Measurements from ENCODE around the gene CRIP1. TPM values are rescaled to one million over a fixed set of nuclear protein-coding genes. Genes with fewer than 3 reads are reported as not detected.

CRIP1 gene
- total RNA-seq, 1 experiment from 2014 or later, result not detected

DNA sequence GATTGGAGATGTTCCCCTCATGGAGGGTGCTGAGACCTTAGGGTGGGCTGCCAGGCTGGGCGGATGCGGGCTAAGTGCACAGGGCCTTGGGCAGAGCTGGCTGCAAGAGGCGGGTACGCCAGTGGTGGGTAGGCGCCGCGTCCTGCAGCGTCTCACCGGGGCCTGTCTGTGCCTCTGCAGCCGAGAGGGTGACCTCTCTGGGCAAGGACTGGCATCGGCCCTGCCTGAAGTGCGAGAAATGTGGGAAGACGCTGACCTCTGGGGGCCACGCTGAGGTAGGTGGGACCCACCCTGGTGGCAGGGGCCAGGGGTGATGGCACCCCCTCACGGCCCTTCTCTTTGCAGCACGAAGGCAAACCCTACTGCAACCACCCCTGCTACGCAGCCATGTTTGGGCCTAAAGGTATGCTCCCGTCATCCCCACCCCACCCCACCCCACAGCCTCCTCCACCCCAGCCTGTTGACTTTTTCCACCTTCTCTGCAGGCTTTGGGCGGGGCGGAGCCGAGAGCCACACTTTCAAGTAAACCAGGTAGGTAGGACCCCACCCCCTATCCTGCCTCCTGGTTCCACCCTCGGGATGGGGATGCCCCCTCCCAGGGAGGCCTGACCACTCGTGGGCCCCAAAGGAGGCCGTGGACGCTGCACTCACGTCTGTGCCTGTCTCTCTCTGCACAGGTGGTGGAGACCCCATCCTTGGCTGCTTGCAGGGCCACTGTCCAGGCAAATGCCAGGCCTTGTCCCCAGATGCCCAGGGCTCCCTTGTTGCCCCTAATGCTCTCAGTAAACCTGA lies 1.5 kb downstream of the CRIP1 start:
- in situ Hi-C loops (cut with HindIII; ENCODE audit: low pct_unique_long_range_greater_than_20kb, low sequenced_read_pairs), result no loop called here
- no peak for DNase-seq (ENCODE audit: low read depth)

DNA sequence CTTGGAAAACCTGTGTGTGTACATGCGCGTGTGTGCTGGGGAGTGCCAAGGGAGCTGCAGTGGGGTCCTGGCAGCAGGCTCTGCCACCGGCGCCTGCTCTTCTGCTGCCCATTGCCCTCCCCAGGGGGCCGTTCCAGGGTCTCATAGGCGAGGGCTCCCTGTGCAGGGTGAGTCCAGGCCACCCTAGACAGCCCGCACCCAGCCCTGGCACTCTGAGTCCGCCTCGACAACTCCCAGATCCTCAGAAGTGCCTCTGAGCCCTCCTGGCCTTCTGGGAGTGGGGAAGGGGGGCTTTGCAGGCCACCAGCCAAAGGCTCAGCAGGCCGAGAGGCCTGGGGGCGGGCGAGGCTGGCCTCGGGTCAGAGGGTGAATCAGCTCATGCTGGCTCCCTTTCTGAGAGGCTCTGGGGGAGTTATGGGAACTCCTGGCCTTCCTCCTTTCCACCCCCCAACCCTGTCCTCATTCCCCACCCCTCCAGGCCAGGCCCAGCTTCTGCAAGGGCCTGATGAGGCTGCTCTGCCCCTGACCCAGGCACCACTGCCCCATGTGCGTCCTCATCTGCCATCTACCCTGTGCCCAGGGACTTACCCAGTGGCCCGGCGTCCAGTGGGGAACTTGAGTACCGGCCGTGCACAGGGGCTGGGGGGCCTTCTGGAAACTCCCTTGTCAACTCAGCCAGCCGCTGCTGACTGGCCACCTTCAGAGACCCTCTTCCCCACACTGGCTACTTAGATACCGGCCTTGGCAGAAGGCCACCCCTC lies 2.3 kb downstream of the CRIP1 start:
- DNase-seq (ENCODE audit: low read depth), result no peak
- in situ Hi-C loops (cut with HindIII; ENCODE audit: low pct_unique_long_range_greater_than_20kb, low sequenced_read_pairs), result no loop called here

DNA sequence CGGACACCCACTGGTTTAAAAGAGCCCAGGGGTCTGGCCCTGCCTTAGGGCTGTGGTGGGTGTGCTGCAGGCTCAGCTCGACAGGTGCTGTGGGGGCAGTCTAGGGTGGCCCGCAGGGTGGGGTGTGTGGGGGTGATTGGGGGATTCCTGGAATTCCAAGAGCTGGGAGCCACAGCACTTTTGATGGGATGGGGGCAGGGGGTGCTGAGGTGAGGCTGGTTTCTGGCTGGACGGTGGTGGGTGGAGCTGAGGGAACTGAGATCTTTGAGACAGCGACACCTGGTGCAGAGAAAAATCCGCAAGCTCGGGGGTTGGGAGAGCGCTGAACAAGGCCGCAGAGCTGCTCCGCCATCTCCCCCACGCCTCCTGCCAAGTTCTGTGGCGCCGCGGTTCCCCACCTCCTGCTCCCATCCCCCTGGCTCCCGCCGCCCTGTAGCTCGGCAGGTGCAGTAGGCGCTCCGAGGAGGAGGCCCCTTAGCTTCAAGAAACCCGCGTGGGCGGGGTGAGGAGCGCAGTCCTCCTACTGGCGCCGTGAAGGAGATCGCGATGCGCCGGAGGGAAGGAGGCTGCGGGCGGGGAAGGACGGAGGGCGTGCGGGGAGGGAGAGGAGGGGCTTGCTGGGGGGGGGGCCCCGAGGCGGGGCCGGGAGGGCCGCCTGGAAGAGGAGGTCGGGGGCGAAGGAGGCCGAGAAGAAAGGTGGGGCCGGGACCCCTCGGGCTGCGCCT lies 3.0 kb downstream of the CRIP1 start:
- in situ Hi-C loops (cut with HindIII; ENCODE audit: low pct_unique_long_range_greater_than_20kb, low sequenced_read_pairs), result no loop called here
- peak; percentile 87 for DNase-seq (ENCODE audit: low read depth)

DNA sequence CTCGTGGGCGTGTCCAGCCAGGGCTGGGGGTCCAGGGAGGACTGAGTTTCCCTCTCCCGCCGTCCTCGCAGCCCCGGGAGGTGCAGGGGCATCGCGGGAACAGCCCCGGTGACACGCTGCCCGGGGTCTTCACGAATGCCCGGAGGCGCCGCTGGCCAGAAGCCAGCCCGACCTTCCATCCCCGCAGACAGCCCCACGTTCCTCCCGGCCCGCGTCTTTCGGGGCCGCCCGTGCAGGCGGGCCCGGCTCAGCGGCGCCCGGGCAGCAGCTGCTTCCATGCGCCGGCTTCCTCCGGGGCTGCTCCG lies 3.5 kb downstream of the CRIP1 start:
- in situ Hi-C loops (cut with HindIII; ENCODE audit: low pct_unique_long_range_greater_than_20kb, low sequenced_read_pairs), result no loop called here
- DNase-seq (ENCODE audit: low read depth), result no peak

DNA sequence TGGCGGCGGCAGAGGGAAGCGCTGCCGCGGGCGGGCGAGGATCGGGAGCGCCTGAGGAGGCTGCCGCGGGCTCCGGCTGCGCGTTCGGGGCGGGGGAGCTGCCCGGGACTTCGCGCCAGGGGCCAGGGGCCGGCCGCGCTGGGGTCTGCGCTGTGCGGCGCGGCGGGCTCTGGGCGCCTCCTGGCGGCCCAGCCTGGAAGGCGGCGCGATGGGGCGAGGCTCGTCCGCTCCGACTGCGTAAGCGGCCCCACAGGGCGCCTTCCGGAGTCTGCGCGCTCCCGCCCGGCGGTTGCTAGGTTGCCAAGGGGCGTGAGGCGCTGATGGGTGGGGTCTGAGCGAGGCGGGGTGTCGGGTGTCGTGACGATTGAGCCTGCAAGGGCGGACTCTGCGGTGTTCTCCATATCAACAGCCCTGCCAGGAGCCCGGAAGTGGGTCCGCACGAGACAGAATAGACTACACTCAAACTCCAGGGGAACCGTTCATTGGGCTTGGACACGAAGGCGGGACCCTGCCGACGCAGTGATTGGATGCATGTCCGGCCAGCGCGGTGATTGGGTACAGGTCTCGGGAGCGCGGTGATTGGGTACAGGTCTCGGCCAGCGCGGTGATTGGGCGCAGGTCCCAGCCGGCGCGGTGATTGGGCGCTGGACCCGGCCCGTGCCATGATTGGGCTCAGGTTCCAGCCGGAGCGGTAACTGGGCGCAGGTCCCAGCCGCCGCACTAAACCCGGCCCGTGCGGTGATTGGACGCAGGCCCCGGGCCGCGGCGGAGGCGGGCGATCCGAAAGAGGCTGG lies 4.1 kb downstream of the CRIP1 start, which contains the start of gene TEDC1:
Gene TEDC1 (plus strand): TSS at position 675 of the 794 bp plus-strand sequence. CDS start 130 bp downstream, outside the sequence.
- in situ Hi-C loops (cut with HindIII; ENCODE audit: low pct_unique_long_range_greater_than_20kb, low sequenced_read_pairs), result no loop called here
- peak; percentile 99 for DNase-seq (ENCODE audit: low read depth)

DNA sequence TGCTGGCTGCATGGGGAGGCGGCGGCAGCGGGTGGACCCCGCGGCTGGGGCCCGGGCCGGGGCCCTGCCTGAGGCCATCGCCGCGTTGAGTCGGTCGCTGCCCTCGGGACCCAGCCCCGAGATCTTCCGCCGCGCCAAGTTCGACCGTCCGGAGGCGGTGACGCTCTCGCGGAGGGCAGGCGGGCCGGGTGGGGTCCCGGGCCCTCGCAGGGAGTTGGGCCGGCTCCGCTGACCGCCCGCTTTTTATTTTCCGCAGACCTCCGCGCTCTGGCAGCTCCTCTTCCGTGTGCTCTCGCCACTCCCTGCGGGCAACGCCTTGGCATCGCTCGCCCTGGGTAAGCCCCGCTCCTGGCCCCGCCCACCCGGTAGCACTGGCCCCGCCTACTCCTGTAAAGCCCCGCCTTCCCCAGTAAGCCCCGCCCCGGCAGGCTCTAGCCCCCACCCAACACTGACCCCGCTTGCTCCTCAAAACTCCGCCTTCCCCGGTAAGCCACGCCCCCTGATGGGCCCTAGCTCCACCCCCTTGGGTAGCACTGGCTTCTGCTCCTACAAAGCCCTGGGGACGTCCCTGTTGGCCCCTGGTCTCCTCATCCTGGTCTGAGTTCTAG lies 4.8 kb downstream of the CRIP1 start:
- peak; percentile 42 for DNase-seq (ENCODE audit: low read depth)
- in situ Hi-C loops (cut with HindIII; ENCODE audit: low pct_unique_long_range_greater_than_20kb, low sequenced_read_pairs), result no loop called here

DNA sequence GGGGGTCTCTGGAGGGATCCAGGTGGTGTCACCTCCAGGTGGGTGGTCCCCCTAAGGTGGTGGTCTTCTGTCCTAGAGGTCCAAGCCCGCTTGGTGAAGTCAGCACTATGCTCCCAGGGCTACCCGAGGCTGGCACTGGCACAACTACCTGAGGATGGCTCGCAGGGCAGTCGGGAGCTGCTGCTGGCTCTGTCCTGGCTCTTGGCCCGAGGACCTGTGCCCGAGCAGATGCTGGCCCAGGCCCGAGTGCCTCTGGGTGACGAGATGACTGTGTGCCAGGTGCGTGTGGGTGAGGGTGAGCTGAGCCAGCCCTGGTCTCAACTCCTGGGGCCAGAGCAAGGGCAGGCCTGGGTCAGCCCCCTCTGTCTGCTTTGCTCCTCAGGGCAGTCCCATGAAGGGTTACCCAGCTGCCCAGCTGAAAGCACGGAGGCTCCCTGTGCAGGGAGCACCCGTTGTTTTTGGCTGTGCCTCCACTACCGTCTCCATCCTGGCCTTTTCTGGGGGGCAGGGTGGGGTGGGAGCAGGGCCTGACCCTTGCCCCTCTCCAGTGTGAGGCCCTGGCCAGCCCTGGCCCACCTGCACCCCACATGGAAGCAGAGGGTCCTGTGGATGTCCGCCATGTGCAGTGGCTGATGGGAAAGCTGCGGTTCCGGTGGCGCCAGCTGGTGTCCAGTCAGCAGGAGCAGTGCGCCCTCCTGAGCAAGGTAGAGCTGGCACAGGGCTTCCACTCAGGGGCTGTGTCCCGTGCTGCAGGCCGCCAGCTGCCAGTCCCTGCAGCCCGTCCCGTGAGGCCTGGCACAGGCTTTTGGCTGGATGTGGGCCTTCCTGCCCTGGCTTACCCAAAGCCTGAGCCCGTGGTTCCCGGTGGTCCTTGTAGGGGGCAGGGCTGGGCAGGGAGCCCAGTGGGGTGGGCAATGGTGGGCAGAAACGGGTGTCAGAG lies 5.6 kb downstream of the CRIP1 start:
- no peak for DNase-seq (ENCODE audit: low read depth)
- in situ Hi-C loops (cut with HindIII; ENCODE audit: low pct_unique_long_range_greater_than_20kb, low sequenced_read_pairs), result no loop called here

DNA sequence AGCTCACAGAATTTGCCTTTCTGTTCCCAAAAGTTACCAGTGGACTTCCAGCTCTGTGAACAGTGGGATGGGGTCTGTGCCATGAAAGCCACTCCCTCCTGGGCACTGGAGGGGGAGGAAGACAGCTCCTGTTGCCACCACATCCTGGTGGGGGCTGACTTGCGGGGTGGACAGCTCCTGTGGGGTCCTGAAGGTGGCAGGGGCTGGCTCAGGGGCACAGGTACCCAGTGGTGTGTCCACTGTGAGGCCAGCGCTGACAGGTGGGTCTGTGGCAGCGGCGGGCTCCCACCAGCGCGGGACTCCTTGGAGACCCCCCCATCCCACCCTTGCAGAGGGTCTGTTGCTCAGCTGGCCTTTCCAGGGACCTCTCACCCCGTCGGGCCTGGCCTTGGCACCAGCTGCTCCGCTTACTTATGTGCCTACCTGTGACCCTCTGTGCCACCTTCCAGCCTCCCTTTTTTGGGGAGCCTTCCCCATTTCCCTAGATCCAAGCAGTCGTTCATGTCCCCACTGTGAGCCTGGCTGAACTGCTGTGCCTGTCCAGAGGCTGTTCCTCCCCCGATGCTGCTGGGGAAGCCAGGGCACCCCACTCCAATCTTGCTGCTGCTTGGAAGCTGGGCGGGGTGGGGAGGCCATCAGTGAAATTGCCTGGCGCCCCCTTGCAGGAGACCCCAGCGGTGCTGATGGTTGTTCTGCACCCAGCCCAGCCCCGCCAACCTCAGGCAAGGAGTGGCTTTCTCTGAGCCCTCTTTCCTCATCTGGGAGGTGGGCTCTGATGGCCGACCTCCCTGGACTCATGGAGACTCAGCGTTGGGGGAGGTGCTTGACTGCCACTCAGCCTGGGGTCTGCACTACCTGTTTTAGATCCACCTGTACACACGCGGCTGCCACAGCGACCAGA lies 6.5 kb downstream of the CRIP1 start:
- DNase-seq (ENCODE audit: low read depth), result no peak
- in situ Hi-C loops (cut with HindIII; ENCODE audit: low pct_unique_long_range_greater_than_20kb, low sequenced_read_pairs), result no loop called here

DNA sequence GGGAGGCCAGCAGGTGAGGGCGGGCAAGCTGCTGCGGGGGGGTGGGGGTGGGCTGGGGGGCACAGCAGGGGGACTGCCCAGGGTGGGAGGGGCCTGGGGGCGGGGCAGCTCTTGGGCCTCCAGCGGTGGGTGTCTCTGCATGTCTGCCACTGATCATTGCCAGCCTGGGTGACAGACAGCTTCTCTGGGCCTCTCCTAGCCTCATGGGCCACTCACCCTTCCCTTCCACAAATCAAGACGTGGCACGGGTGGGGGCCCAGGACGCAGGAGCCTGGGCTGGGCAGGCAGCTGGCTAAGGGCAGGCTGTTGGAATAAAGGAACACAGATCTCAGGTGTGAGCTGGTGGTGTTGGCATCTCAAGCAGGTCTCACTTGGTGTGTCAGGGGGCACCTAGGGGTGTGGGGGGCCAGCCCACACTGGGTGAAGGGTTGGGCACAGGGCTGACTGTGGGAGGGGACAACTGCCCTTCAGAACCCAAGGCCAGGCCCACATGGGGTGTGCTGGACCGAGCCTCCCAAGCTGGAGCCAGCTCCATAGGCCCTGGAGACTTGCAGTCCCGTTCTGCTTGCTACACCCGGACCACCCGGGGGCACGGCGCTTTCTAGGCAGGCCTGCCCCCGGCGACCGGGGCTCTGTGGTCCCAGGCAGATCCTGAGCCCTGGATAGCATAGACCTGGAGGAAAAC lies 7.4 kb downstream of the CRIP1 start:
- DNase-seq (ENCODE audit: low read depth), result no peak
- in situ Hi-C loops (cut with HindIII; ENCODE audit: low pct_unique_long_range_greater_than_20kb, low sequenced_read_pairs), result no loop called here

DNA sequence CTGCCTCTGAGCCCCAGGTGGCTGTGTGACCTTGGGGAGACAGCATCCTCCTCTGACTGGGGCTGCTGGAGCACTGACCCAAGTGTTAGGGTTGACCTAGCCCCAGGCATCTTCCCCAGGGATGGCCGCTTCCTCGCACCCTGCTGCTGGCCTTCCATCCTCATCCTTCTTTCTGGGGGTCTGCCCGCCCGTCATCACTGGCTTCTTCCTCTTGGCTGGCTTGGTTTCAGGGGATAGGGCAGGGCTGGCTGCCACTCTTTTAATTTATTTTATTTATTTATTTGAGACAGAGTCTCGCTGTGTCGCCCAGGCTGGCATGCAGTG lies 7.9 kb downstream of the CRIP1 start:
- DNase-seq (ENCODE audit: low read depth), result no peak
- in situ Hi-C loops (cut with HindIII; ENCODE audit: low pct_unique_long_range_greater_than_20kb, low sequenced_read_pairs), result no loop called here

DNA sequence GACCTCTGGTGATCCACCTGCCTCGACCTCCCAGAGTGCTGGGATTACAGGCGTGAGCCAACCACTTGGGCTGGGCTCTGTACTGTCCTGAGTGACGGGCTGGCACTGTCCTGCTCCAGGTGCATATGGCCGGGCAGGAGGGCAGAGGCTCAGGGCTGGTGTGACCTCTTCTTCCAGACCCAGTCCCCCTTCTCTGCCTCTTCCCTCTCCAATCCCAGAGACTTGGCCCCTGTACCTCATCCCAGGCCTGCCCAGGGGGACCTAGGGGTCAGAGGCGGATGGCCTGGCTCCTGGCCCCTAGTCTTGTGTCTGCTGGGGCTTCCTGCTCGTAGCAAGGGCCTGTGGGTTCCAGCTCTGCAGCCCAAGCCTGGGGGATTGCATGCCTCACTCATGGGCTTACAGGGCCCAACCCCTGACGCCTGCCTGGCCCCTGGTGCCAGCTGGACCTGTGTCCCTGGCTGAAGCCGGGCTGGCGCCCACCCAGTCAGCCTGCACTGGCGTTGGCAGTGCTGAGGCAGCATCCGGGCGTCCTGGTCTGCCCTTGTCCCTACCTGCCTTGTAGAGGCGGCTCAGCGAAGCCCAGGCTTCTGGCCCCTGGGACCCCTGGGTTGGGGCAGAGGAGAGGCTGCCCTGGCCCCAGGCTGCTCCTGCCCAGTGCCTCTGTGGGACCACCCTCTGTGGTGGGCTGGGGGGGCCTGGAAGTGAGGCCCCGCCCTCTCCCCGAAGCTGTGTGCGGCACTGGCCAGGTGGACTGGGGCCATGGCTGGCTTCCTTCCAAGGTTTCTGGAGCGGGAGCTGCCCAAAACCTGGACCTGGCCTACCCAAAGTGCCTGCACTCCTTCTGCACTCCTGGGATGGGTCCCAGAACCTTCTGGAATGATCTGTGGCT lies 8.7 kb downstream of the CRIP1 start:
- in situ Hi-C loops (cut with HindIII; ENCODE audit: low pct_unique_long_range_greater_than_20kb, low sequenced_read_pairs), result no loop called here

DNA sequence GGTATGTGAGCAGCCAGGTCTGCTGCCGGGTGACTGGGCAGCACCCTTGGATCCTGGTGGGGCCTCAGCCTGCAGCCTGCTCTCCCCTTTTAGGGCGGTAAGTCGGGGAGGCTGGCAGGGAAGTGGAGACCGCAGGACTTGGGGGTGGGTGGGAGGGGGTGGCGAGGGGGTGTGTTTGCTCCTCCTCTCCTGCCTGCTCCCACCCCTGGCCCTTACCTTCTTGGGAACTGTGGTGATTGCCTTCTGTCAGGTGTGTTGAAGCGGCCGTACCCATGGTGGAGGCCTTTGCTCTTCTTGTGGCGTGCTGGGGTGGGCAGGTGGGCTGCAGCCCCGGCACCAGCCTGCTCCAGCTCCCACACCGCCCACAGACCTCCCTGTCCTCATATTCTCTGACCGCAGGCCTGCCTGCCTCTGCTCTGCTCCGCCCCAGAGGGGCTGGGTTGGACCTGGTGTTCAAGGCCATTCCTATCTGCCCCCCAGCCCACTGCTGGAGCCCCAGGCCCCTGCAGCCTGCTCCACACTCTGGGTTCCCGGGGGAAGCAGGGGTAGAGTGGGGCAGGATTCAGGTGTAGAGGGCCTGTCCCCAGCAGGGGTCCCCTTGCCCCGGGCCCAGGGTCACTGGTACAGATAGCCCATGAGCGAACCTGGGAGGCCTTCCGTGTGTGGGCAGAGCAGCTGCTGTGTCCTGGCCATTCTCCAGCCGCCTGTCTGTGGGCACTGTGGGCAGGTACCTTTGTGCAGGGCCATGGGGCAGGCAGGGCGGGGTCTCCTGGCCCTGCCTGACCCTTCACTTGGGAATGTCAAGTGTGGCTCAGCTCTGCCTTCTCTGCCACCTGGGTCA lies 9.5 kb downstream of the CRIP1 start:
- DNase-seq (ENCODE audit: low read depth), result no peak
- in situ Hi-C loops (cut with HindIII; ENCODE audit: low pct_unique_long_range_greater_than_20kb, low sequenced_read_pairs), result no loop called here

More for the DNA sequence above, 8.7 kb downstream of the CRIP1 start:
- no peak for DNase-seq (ENCODE audit: low read depth)

DNA sequence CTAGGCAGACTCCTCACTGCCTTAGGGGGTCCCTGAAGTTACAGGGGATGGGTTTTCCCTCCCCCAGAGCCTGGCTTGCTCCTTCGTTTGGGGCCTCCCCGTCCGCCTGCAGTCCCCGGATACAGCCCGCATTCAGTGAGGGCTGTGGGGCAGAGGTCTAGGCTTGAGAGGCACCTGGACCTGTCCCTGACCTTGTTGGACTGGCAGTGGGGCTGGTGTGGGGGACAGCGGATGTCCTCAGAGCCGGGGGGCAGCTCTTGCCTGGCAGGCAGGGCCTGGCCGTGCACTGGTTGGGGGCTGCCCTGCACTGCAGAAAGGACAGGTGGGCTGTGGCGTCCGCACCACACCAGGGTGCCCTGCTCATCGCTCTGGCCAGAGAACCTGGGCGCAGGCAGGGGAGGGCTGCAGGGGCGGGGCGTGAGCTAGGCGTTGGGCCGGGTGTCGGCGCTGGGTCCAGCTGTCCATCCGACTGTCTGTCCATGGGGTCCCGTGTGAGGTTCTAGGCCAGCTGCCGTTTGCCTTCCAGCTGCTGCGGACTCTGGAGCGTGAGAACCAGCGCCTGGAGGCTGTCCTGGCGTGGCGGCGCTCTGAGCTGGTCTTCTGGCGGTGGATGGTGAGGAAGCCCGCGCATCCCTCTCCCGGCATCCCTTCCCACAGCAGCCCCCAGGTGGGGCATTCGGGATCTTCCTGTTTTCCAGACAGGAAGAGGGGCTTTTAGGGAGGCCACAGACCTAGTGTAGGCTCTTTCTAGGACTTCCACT lies 10.3 kb downstream of the CRIP1 start:
- in situ Hi-C loops (cut with HindIII; ENCODE audit: low pct_unique_long_range_greater_than_20kb, low sequenced_read_pairs), result no loop called here
- no peak for DNase-seq (ENCODE audit: low read depth)
